ENCODE measurements around the gene PRKCSH. TPM values are rescaled to one million over a fixed set of nuclear protein-coding genes. Genes with fewer than 3 reads are reported as not detected.

The PRKCSH gene
- total RNA-seq, 1 experiment from 2014 or later, result 425 TPM

- ATAC-seq, result no peak
- Histone ChIP-seq H3K27ac (ENCODE audit: low read depth, low read length) (no peak overlapping the region), H3K9ac (ENCODE audit: low read length) (no peak overlapping the region), H3K9me2 (ENCODE audit: insufficient read depth) (no peaks in the 10 kb centered on the region), H3K27me3 (ENCODE audit: insufficient read depth, low read length) (no peaks in the 10 kb centered on the region), H3K4me3 (replicated peaks in 1 of 2; ENCODE audit: low read depth in 1 of 2, low read length in 2 of 2) (no peak overlapping the region), H3K4me2 (ENCODE audit: low read length) (no peak overlapping the region), H3K4me1 (ENCODE audit: control insufficient read depth in 1 of 2, insufficient read depth in 2 of 2, low read length in 2 of 2) (peaks cover 4 to 15% of the 10 kb centered on the region in 2 experiments), H3K9me3 (ENCODE audit: control insufficient read depth in 1 of 2, insufficient read depth in 1 of 2, low read depth in 1 of 2, low read length in 2 of 2) (no peaks in the 10 kb centered on the region), H4K20me1 (ENCODE audit: insufficient read depth) (no peaks in the 10 kb centered on the region), H2AFZ (ENCODE audit: low read depth, low read length, poor library complexity, severe bottlenecking) (no peak overlapping the region), H3K36me3 (ENCODE audit: control insufficient read depth in 1 of 2, insufficient read depth in 2 of 2, low read length in 2 of 2) (peaks cover 0 to 5% of the 10 kb centered on the region in 2 experiments; a peak in 2 of 4 replicates), H3K79me2 (ENCODE audit: insufficient read depth, low read length) (no peaks in the 10 kb centered on the region)
- no TSS peak for BruUV-seq (replicated peaks)
- POLR2A ChIA-PET, result no interaction called here
- no peak for DNase-seq (ENCODE audit: low read depth, low spot score)
- RAD21 ChIA-PET (ENCODE audit: low non-redundant PET in 1 of 2, low total read pairs in 2 of 2, uncharacterized antibody in 2 of 2, unreplicated experiment in 2 of 2), result interaction anchor here in 1 of 2 experiments (0.6 kb wide), 1 partner anchor 91 kb away, joined by 3 read pairs; no protein-coding TSS in a partner anchor
- CTCF ChIA-PET, result no interaction called here
- TF ChIP-seq FOSL1 (IDR thresholded peaks at IDR 0.05; ENCODE audit: low read depth), result no peak
- TF ChIP-seq CEBPB (IDR thresholded peaks at IDR 0.05; ENCODE audit: low read depth), result no peak
- TF ChIP-seq ELF1 (IDR thresholded peaks at IDR 0.05; ENCODE audit: borderline replicate concordance, low read depth), result no peak
- no peak for TF ChIP-seq POLR2A (IDR thresholded peaks at IDR 0.05; ENCODE audit: borderline replicate concordance, extremely low read depth, insufficient read depth, insufficient read length)
- TF ChIP-seq SRF (IDR thresholded peaks at IDR 0.05; ENCODE audit: low read depth), result no peak
- TF ChIP-seq, protein P1, sequence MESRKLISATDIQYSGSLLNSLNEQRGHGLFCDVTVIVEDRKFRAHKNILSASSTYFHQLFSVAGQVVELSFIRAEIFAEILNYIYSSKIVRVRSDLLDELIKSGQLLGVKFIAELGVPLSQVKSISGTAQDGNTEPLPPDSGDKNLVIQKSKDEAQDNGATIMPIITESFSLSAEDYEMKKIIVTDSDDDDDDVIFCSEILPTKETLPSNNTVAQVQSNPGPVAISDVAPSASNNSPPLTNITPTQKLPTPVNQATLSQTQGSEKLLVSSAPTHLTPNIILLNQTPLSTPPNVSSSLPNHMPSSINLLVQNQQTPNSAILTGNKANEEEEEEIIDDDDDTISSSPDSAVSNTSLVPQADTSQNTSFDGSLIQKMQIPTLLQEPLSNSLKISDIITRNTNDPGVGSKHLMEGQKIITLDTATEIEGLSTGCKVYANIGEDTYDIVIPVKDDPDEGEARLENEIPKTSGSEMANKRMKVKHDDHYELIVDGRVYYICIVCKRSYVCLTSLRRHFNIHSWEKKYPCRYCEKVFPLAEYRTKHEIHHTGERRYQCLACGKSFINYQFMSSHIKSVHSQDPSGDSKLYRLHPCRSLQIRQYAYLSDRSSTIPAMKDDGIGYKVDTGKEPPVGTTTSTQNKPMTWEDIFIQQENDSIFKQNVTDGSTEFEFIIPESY (IDR thresholded peaks at IDR 0.05; ENCODE audit: extremely low read depth, insufficient replicate concordance, low read length), result no peak
- TF ChIP-seq SP1 (IDR thresholded peaks at IDR 0.05; ENCODE audit: low read depth), result no peak
- intact Hi-C loops (cut with micrococcal nuclease), result no loop called here
Observed at GRCh38 chr19:11495481-11495880, 60.0 kb downstream of the PRKCSH start.

DNA sequence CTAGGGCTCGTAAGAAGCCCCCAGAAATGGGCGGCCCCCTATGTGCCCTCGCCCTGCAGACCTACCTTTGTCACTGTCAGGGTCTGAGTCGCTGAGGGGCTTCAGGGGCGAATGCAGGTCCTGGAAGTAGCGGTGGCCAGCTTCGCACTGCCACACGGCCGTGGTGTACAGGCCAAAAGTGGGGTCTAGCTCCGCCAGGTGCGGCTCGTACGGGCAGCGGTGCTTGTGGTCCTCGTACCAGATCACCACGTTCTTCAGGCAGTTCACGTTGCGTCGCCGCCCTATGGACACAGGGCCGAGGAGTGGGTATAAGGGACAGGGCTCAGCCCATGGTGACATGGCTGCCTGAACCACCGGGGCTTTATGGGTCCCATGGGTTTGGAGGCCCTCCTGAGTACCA, 60.5 kb downstream of the PRKCSH start:
- no peaks in the 10 kb centered on the region for H3K9me2 ChIP-seq (ENCODE audit: insufficient read depth)
- no peak overlapping the region for H2AFZ ChIP-seq (ENCODE audit: low read depth, low read length, poor library complexity, severe bottlenecking)
- ChIA-PET RAD21 (ENCODE audit: low non-redundant PET in 1 of 2, low total read pairs in 2 of 2, uncharacterized antibody in 2 of 2, unreplicated experiment in 2 of 2) (interaction anchor here in 1 of 2 experiments (0.6 kb wide), 1 partner anchor 90 kb away, joined by 3 read pairs; no protein-coding TSS in a partner anchor), CTCF (interaction anchor here (0.6 kb wide), 1 partner anchor 1450 kb away, joined by 3 read pairs; no protein-coding TSS in a partner anchor), POLR2A (no interaction called here)
- H3K27me3 ChIP-seq (ENCODE audit: insufficient read depth, low read length), result no peaks in the 10 kb centered on the region
- no peak overlapping the region for H3K4me3 ChIP-seq (replicated peaks in 1 of 2; ENCODE audit: low read depth in 1 of 2, low read length in 2 of 2)
- H3K4me1 ChIP-seq (ENCODE audit: control insufficient read depth in 1 of 2, insufficient read depth in 2 of 2, low read length in 2 of 2), result peaks cover 4 to 15% of the 10 kb centered on the region in 2 experiments
- ATAC-seq (no peak), DNase-seq (ENCODE audit: low read depth, low spot score) (no peak)
- no peaks in the 10 kb centered on the region for H3K79me2 ChIP-seq (ENCODE audit: insufficient read depth, low read length)
- H3K4me2 ChIP-seq (ENCODE audit: low read length), result no peak overlapping the region
- H3K27ac ChIP-seq (ENCODE audit: low read depth, low read length), result no peak overlapping the region; the same call in 1 of the 2 replicates
- BruUV-seq (replicated peaks), result no TSS peak
- no peak overlapping the region for H3K9ac ChIP-seq (ENCODE audit: low read length)
- peaks cover 0 to 5% of the 10 kb centered on the region in 2 experiments; a peak in 2 of 4 replicates for H3K36me3 ChIP-seq (ENCODE audit: control insufficient read depth in 1 of 2, insufficient read depth in 2 of 2, low read length in 2 of 2)
- intact Hi-C loops (cut with micrococcal nuclease), result loop anchor here (1.0 kb wide), 1 partner anchor 91 kb away; no protein-coding TSS in a partner anchor
- H3K9me3 ChIP-seq (ENCODE audit: control insufficient read depth in 1 of 2, insufficient read depth in 1 of 2, low read depth in 1 of 2, low read length in 2 of 2), result no peaks in the 10 kb centered on the region
- no peaks in the 10 kb centered on the region for H4K20me1 ChIP-seq (ENCODE audit: insufficient read depth)
- TF ChIP-seq, protein P2, sequence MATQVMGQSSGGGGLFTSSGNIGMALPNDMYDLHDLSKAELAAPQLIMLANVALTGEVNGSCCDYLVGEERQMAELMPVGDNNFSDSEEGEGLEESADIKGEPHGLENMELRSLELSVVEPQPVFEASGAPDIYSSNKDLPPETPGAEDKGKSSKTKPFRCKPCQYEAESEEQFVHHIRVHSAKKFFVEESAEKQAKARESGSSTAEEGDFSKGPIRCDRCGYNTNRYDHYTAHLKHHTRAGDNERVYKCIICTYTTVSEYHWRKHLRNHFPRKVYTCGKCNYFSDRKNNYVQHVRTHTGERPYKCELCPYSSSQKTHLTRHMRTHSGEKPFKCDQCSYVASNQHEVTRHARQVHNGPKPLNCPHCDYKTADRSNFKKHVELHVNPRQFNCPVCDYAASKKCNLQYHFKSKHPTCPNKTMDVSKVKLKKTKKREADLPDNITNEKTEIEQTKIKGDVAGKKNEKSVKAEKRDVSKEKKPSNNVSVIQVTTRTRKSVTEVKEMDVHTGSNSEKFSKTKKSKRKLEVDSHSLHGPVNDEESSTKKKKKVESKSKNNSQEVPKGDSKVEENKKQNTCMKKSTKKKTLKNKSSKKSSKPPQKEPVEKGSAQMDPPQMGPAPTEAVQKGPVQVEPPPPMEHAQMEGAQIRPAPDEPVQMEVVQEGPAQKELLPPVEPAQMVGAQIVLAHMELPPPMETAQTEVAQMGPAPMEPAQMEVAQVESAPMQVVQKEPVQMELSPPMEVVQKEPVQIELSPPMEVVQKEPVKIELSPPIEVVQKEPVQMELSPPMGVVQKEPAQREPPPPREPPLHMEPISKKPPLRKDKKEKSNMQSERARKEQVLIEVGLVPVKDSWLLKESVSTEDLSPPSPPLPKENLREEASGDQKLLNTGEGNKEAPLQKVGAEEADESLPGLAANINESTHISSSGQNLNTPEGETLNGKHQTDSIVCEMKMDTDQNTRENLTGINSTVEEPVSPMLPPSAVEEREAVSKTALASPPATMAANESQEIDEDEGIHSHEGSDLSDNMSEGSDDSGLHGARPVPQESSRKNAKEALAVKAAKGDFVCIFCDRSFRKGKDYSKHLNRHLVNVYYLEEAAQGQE (IDR thresholded peaks at IDR 0.05; ENCODE audit: low read depth), result no peak
- TF ChIP-seq JUND (IDR thresholded peaks at IDR 0.05), result no peak
- TF ChIP-seq CEBPB (IDR thresholded peaks at IDR 0.05; ENCODE audit: low read depth), result no peak
- TF ChIP-seq EZH2 (IDR thresholded peaks at IDR 0.05), result no peak
- TF ChIP-seq ZFX (IDR thresholded peaks at IDR 0.05), result no peak
- TF ChIP-seq SIN3A (IDR thresholded peaks at IDR 0.05; ENCODE audit: low read depth), result no peak
- TF ChIP-seq, protein P3, sequence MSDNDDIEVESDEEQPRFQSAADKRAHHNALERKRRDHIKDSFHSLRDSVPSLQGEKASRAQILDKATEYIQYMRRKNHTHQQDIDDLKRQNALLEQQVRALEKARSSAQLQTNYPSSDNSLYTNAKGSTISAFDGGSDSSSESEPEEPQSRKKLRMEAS (IDR thresholded peaks at IDR 0.05), result no peak
- no peak for TF ChIP-seq CBX3 (IDR thresholded peaks at IDR 0.05; ENCODE audit: low read depth)
- no peak for TF ChIP-seq RAD21 (IDR thresholded peaks at IDR 0.05; ENCODE audit: low read depth)

Measured in HCT116 (cell line).